DND-41 (cell line): ENCODE results near the gene DCC.

Experiments used
- ATAC-seq: fragments of 200-7000 bp; cut with Tn5 transposase; 3 replicates; pipeline ENCODE4 v1.9.1; 2021; ENCODE audit warnings: low read depth; ENCODE audit not compliant: insufficient read depth
- DNase-seq: peaks from one replicate; pipeline ENCODE4 v3.0.0-alpha.2; 2020
- H2AFZ ChIP-seq: 2 replicates; pipeline ENCODE4 v1.6.0; 2012; ENCODE audit warnings: low read depth, low read length
- H3K27ac ChIP-seq: 2 replicates; pipeline ENCODE4 v1.5.1; 2012; ENCODE audit warnings: low read length, inconsistent platforms
- H3K27me3 ChIP-seq: fragments of 200-600 bp; sonication (generic); 2 replicates; pipeline ENCODE4 v1.6.0; 2012; ENCODE audit warnings: low read length, mild to moderate bottlenecking, inconsistent platforms; ENCODE audit not compliant: insufficient read depth, poor library complexity
- H3K36me3 ChIP-seq: 2 replicates; pipeline ENCODE4 v1.5.1; 2012; ENCODE audit warnings: low read length, inconsistent platforms; ENCODE audit not compliant: insufficient read depth
- H3K4me1 ChIP-seq: 2 replicates; pipeline ENCODE4 v1.5.1; 2012; ENCODE audit warnings: mild to moderate bottlenecking, low read length; ENCODE audit not compliant: insufficient read depth
- H3K4me2 ChIP-seq: 2 replicates; pipeline ENCODE4 v1.6.0; 2012; ENCODE audit warnings: mild to moderate bottlenecking, moderate library complexity, low read length, inconsistent platforms; ENCODE audit not compliant: insufficient read depth
- H3K4me3 ChIP-seq, 2 experiments: fragments of 200-600 bp in 1 of 2; shearing (Covaris generic) in 1 of 2; 2 replicates each; pipeline ENCODE4 v1.5.1; 2012 to 2016; ENCODE audit warnings: inconsistent platforms in 2 of 2, low read length in 2 of 2, mild to moderate bottlenecking in 2 of 2, low read depth in 1 of 2, moderate library complexity in 1 of 2
- H3K79me2 ChIP-seq: 2 replicates; pipeline ENCODE4 v1.6.0; 2012; ENCODE audit warnings: low read length, inconsistent platforms; ENCODE audit not compliant: insufficient read depth
- H3K9ac ChIP-seq: 2 replicates; pipeline ENCODE4 v1.6.0; 2012; ENCODE audit warnings: low read depth, mild to moderate bottlenecking, inconsistent platforms, low read length, moderate library complexity
- H3K9me3 ChIP-seq: 2 replicates; pipeline ENCODE4 v1.5.1; 2012; ENCODE audit warnings: low read length, moderate library complexity, mild to moderate bottlenecking, inconsistent platforms; ENCODE audit not compliant: insufficient read depth, severe bottlenecking
- H4K20me1 ChIP-seq: 2 replicates; pipeline ENCODE4 v1.6.0; 2012; ENCODE audit warnings: low read length; ENCODE audit not compliant: insufficient read depth
- EZH2 ChIP-seq: IDR thresholded peaks from 3 replicates; pipeline ENCODE4 v1.6.1; 2012; ENCODE audit warnings: borderline replicate concordance, low read depth, mild to moderate bottlenecking, moderate library complexity, low read length, inconsistent platforms; ENCODE audit not compliant: severe bottlenecking
- TF ChIP-seq, protein P1 (sequence below): IDR thresholded peaks from 2 replicates; pipeline ENCODE4 v1.5.1; 2012; ENCODE audit warnings: borderline replicate concordance, low read length, moderate library complexity, mild to moderate bottlenecking; ENCODE audit not compliant: poor library complexity, severe bottlenecking; ENCODE audit errors: extremely low read depth

The DCC gene

DNA sequence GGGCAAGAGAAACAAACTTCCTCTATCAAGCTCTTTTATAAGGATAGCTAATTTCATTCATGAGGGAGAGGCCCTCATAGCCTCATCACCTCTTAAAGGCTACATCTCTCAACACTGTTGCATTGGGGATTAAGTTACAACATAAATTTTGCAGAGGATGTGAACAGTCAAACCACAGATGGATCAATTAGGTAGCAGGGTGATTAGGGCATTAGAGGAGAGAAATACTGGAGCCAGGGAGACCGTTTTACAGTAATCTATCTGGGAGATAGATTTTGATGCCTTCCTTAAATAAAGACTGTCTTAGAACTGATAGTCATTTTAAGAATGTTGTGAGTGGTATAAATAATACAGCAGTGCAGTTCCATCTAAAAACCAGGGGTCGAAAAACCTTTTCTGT lies 258.9 kb downstream of the DCC start:
- Histone ChIP-seq H3K4me2 (no peak overlapping the region), H3K27me3 (no peaks in the 10 kb centered on the region), H3K4me3 (no peak overlapping the region), H4K20me1 (no peaks in the 10 kb centered on the region), H3K36me3 (no peaks in the 10 kb centered on the region), H3K9ac (no peak overlapping the region), H2AFZ (no peak overlapping the region), H3K4me1 (no peaks in the 10 kb centered on the region), H3K79me2 (no peaks in the 10 kb centered on the region), H3K9me3 (no peaks in the 10 kb centered on the region), H3K27ac (no peak overlapping the region)
- no peak for ATAC-seq
- TF ChIP-seq EZH2 = no peak
- DNase-seq = no peak

DNA sequence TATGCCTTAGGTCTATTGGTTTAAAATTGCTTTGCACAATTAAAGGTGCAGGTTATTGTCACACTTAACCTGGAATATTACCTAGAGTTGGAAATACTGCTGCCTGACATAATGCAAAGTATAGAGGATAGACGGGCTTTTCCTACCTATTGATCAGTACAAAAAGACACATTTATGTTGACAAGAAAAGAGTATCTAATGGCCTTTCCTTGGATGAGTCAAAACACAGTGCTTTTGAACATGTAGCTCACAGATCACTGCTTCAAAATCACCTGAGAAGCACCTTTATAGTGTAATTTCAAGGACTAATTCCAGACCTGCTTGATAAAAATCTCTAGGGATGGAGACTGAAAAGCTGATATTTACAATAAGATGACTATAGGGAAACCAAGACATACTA lies 262.8 kb downstream of the DCC start:
- H3K4me2 ChIP-seq = no peak overlapping the region
- no peak overlapping the region for H2AFZ ChIP-seq
- ATAC-seq (no peak), DNase-seq (no peak)
- no peaks in the 10 kb centered on the region for H3K4me1 ChIP-seq
- no peaks in the 10 kb centered on the region for H3K9me3 ChIP-seq
- no peaks in the 10 kb centered on the region for H4K20me1 ChIP-seq
- H3K4me3 ChIP-seq = no peak overlapping the region
- H3K9ac ChIP-seq = no peak overlapping the region
- no peaks in the 10 kb centered on the region for H3K36me3 ChIP-seq
- H3K27ac ChIP-seq = no peak overlapping the region
- H3K79me2 ChIP-seq = no peaks in the 10 kb centered on the region
- TF ChIP-seq EZH2 = no peak
- TF ChIP-seq, protein P1, sequence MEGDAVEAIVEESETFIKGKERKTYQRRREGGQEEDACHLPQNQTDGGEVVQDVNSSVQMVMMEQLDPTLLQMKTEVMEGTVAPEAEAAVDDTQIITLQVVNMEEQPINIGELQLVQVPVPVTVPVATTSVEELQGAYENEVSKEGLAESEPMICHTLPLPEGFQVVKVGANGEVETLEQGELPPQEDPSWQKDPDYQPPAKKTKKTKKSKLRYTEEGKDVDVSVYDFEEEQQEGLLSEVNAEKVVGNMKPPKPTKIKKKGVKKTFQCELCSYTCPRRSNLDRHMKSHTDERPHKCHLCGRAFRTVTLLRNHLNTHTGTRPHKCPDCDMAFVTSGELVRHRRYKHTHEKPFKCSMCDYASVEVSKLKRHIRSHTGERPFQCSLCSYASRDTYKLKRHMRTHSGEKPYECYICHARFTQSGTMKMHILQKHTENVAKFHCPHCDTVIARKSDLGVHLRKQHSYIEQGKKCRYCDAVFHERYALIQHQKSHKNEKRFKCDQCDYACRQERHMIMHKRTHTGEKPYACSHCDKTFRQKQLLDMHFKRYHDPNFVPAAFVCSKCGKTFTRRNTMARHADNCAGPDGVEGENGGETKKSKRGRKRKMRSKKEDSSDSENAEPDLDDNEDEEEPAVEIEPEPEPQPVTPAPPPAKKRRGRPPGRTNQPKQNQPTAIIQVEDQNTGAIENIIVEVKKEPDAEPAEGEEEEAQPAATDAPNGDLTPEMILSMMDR = no peak
- no peaks in the 10 kb centered on the region for H3K27me3 ChIP-seq

DNA sequence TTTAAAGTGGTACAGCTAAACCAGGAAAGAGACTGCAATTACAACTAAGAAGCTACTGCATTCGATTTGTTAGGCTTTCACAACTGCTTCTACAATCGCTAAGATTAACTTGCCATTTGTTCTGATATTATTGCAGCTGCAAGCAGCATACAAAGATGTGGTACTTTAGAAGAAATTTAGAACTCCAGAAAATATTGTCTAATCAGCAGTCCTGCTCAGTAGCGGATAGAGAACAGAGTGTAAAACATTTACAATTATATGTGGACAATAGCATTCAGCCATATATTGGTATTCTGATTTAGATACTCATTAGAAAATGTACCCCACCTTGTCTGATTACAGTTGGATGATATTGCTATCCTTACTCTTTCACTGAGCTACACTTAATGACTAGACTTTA lies 265.3 kb downstream of the DCC start:
- no peak overlapping the region for H3K4me3 ChIP-seq
- H2AFZ ChIP-seq = no peak overlapping the region
- no peak for DNase-seq
- no peak for ATAC-seq
- no peak overlapping the region for H3K4me2 ChIP-seq
- no peak overlapping the region for H3K9ac ChIP-seq
- H3K27ac ChIP-seq = no peak overlapping the region
- no peaks in the 10 kb centered on the region for H3K79me2 ChIP-seq
- no peaks in the 10 kb centered on the region for H3K4me1 ChIP-seq
- no peaks in the 10 kb centered on the region for H4K20me1 ChIP-seq
- TF ChIP-seq EZH2 = no peak
- TF ChIP-seq, protein P1 = no peak
- no peaks in the 10 kb centered on the region for H3K36me3 ChIP-seq
- H3K27me3 ChIP-seq = no peaks in the 10 kb centered on the region
- H3K9me3 ChIP-seq = no peaks in the 10 kb centered on the region

DNA sequence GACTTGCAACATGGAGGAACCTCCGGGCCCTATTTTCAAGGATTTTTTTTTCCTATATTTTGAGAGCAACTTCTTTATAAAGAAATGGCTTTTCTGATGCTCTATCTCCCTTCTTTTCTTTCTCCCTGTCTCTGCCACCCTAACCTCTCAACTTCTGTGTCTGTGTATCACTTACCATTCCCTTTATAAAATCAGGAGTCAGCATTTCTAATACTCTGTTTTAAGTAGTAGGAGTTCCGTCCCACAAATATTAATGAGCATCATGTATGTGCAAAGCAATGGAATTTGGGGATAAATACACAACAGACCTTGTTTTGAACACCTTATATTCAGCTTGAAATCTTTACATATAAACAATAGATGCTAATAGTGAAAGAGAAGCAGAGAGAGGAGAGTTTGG lies 268.0 kb downstream of the DCC start:
- Histone ChIP-seq H2AFZ (no peak overlapping the region; the same call in 1 of the 2 replicates), H3K27ac (no peak overlapping the region), H4K20me1 (no peaks in the 10 kb centered on the region), H3K4me2 (no peak overlapping the region), H3K27me3 (no peaks in the 10 kb centered on the region), H3K9me3 (no peaks in the 10 kb centered on the region), H3K4me3 (no peak overlapping the region), H3K79me2 (no peaks in the 10 kb centered on the region), H3K36me3 (no peaks in the 10 kb centered on the region), H3K4me1 (no peaks in the 10 kb centered on the region), H3K9ac (no peak overlapping the region)
- DNase-seq = no peak
- TF ChIP-seq, protein P1 = no peak
- no peak for TF ChIP-seq EZH2
- ATAC-seq = no peak
